ENCODE results near the gene HDAC8. TPM values are rescaled to one million over a fixed set of nuclear protein-coding genes. Genes with fewer than 3 reads are reported as not detected.
"Not testable (repeated sequence)": the region's sequence is repeated elsewhere in the genome, so short reads cannot be mapped to it uniquely, and the experiment has no call there.

HDAC8 gene
- total RNA-seq, 2 donors from 2014 or later, result 14.6 to 19.2 TPM

DNA sequence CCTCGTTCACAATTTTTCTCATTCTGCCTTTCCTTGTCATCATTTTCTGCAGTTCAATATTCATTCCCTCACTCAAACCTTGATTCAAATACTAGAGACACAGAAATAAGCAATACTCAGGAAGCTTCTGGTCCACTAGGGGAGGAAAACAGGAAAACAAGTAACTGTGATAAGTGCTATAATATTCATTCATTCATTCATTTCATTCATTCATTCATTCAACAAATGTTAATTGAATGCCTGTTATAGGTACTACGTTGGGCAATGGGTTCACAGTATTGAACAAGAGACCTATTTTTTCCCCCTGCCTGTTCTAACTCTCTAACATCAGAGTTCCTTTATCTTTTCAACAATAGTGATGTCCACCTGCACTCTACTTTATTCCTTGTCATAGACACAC lies 104.0 kb downstream of the HDAC8 start:
- DNase-seq (no peak), ATAC-seq (no peak)
- intact Hi-C loops (cut with DNase I), result no loop called here

DNA sequence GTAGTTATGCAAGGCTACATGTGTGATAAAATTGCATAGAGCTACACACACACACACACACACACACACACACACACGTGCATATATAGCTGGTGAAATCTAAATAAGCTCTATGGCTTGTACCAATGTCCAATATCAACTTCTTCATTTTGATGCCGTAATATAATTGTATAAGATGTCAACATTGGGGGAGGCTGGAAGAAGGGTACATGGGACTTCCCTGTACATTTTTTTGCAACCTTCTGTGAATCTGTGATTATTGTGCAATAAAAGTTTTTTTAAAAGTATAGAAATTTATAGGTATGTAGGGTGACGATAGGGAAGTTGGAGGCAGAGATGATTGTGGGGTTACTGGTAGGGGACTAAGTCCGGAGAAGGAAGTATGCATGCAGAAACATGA lies 105.5 kb downstream of the HDAC8 start:
- DNase-seq, result no peak
- ATAC-seq, result no peak
- intact Hi-C loops (cut with DNase I), result no loop called here

DNA sequence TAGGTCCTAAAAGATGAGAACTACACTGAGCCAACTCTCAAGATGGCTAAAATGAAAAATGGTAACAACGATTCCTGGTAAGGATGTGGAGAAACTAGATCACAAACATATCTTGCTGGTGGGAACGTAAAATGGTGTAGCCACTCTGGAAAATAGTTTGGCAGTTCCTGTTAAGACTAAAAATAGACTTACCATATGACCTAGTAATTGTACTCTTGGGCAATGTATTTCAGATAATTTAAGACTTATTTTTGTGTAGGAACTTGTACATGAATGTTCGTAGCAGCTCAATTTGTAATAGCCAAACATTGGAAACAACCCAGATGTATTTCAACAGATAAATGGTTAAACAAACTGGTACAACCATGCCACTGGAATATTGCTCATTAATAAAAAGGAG lies 106.2 kb downstream of the HDAC8 start:
- ATAC-seq (no peak), DNase-seq (no peak)
- intact Hi-C loops (cut with DNase I), result no loop called here

DNA sequence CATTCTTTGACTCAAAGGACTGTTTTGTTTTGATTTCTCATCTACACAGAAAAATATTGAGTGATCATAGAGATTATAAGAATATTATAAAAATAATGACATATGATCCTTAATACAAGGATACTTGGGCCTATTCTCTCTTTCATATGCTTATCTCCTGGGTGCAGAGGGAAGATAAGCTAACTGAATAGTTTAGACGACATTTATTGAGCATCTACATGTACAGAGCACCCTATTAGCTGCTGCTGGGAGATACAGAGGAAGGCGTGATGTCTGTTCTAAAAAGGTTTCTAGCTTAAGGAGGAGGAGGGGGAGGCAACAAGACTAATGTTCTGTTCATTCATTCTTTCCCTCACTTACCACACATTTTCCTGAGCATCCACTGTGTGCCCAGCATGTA lies 106.8 kb downstream of the HDAC8 start:
- ATAC-seq (no peak), DNase-seq (no peak)
- intact Hi-C loops (cut with DNase I), result no loop called here

DNA sequence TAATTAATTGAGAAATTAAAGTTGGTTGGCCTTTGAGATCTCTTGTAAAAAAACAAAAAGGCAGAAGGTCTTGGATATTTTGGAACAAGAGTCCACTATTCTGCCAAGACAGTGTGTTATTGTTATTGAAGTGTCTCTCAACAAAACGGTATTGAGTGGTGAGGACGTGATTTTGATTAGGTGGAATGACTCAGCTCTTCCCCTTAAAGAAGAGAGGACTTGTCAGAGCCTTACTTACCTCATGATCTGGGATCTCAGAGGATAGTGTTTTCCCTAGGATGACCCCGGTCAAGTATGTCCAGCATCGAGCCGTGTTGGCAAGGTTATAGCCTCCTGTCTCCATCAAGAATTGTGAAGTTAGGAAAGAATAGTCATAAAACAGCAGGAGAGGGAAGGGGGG lies 110.9 kb downstream of the HDAC8 start:
- ATAC-seq (peak in 1 of 2 donors; percentile 29), DNase-seq (no peak)
- intact Hi-C loops (cut with DNase I), result no loop called here

DNA sequence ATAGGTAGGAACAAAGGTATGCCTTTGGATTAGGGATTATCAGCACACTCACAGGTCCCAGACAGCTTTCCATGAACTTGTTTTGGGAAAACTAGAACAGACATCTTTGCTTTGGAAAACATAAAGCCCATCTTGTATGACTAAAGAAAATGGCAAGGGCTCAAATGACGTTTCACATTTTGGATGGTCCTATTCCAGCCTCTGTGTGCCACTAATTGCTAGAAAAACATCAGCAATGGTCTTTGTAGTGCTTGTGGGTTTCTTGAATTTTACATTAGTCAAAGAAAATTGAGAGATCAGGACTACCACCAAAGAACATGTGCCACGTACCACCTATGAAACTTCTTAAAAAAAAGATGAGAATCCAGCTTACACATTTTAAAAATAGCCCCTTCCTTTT lies 111.4 kb downstream of the HDAC8 start:
- ATAC-seq, result no peak
- no peak for DNase-seq
- intact Hi-C loops (cut with DNase I), result no loop called here

DNA sequence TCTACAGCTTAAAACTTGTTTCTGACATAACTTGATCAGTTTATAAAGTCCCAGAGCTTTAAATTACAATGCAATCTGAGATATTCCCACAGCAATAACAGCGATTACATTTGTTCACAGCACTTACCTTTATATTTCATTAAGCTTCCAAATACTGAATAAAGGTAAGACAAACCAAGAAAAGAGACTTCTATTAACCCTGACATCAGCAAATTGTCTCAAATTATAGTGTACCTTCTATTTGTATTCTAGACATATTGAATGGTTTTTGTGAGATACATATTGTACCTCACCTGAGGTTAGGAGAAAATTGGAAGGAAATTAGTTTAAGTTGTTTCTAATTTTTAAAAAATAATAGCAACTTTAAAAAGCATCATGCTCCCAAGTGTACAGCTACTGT lies 111.9 kb downstream of the HDAC8 start:
- no peak for DNase-seq
- intact Hi-C loops (cut with DNase I), result no loop called here
- no peak for ATAC-seq

DNA sequence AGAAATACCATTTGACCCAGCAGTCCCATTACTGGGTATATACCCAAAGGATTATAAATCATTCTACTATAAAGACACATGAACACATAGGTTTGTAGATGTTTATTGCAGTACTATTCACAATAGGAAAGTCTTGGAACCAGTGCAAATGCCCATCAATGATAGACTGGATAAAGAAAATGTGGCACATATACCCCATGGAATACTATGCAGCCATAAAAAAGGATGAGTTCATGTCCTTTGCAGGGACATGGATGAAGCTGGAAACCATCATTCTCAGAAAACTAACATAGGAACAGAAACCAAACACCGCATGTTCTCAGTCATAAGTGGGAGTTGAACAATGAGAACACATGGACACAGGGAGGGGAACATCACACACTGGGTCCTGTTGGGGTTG lies 123.6 kb downstream of the HDAC8 start:
- intact Hi-C loops (cut with DNase I); DNase-seq; ATAC-seq: not testable (repeated sequence)

DNA sequence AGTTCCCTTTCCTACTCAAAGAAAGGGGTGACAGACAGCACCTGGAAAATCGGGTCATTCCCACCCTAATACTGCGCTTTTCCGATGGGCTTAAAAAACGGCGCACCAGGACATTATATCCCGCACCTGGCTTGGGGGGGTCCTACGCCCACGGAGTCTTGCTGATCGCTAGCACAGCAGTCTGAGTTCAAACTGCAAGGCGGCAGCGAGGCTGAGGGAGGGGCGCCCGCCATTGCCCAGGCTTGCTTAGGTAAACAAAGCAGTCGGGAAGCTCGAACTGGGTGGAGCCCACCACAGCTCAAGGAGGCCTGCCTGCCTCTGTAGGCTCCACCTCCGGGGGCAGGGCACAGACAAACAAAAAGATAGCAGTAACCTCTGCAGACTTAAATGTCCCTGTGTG lies 131.9 kb downstream of the HDAC8 start:
- intact Hi-C loops (cut with DNase I); ATAC-seq; DNase-seq: not testable (repeated sequence)

DNA sequence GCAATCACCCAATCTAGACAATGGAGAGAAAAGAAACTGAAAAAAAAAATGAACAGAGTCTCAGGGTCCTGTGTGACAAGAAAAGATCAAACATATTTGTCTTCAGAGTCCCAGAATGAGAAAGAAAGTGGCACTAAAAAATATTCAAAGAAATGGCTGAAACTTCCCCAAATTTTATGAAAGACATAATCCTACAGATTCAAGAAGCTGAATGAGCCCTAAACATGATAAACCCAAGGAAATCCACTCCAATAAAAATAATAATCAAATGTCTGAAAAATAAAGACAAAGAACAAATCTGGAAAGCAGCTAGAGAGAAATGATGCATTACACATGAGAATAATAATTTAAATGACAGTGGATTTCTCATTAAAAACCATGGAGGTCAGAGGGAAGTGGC lies 136.6 kb downstream of the HDAC8 start:
- DNase-seq (no peak), ATAC-seq (no peak)
- intact Hi-C loops (cut with DNase I), result no loop called here

DNA sequence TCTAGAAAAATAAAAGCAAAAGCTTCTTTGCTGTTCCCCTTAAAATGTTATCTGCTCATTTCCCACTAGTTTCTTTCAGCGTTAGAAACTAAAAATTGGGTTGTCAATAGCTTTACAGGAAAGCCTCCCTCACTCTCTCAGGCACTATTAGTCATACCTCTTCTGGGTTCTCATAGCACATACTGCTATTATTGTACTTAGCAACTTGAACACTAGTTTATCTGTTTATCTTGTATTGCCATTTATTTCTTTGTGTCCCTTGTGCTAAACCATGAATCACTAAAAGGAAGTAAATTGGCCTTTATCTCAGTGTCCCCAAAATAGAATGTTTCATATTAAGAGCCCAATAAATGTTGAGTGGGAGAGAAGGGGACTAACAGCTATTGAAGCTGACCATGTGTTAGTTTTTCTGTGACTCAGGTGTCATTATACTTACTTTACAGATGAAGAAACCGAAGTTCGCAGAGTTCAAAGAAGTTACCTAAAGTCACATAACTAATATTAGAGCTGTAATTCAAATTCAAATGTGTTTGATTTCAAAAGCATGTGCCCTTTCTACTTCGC lies 142.2 kb downstream of the HDAC8 start:
- intact Hi-C loops (cut with DNase I), result no loop called here
- ATAC-seq, result no peak
- DNase-seq, result no peak

DNA sequence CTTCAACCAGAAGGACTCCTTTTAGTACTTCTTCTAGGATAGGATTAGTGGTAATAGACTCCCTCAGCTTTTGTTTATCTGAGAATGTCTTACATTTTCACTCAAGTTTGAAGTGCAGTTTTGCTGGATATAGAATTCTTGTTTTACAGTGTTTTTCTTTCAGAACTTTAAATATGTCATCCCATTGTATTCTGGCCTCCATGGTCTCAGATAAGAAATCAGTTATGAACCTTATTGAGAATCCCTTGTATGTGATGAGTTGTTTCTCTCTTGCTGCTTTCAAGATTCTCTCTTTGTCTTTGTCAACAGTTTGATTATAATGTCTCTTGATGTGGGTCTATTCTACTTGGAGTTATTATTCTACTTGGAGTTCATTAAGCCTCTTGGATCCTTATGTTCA lies 150.8 kb downstream of the HDAC8 start:
- ATAC-seq, result no peak
- no peak for DNase-seq
- intact Hi-C loops (cut with DNase I), result no loop called here

DNA sequence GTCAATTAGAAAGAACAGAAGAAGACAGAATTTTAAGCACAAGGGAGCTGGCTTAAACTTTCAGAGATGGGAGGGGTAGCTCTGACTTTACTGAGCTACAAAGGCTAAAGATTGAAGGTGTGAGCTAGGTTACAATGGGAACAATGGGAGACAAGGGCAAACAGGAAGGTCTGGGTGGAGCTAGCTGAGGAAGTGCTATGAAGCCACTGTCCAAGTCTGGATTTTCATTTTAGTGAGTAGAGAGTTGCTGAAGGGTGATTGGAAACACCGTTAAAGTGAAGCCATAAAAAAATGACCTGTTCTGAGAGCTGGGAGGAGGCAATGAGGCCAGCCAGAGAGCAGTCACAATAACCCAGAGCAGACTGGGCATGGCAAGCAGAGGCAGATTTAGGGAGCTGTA lies 162.7 kb downstream of the HDAC8 start:
- no peak for ATAC-seq
- intact Hi-C loops (cut with DNase I), result no loop called here

DNA sequence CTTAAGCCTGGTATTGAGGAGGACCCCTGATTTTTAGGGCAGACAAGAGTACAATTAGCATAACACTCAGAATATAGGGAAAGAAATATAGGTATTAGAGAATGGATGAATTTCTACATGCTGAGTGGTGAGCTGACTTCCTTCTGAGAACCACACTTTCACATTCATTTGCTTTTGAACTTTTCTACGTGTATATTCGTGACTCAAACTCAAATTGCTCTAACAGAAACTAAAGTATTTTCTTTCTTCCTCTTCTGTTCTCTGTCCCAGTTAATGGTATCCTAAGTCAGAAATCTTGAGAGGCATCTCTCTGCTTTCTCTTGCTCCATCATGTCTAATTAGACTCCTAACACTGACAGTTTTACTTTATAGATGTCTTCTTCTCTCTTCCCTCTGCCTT lies 163.8 kb downstream of the HDAC8 start:
- DNase-seq, result no peak
- intact Hi-C loops (cut with DNase I), result no loop called here
- ATAC-seq, result no peak

More for the DNA sequence above, 162.7 kb downstream of the HDAC8 start:
- no peak for DNase-seq

DNA sequence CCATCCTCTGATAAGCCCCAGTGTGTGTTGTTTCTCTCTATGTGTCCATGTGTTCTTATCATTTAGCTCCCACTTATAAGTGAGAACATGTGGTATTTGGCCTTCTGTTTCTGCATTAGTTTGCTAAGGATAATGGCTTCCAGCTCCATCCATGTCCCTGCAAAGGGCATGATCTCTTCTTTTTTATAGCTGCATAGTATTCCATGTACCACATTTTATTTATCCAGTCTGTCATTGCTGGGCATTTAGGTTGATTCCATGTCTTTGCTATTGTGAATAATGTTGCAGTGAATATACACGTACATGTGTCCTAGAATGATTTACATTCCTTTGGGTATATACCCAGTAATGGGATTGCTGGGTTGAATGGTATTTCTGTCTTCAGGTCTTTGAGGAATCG lies 167.5 kb downstream of the HDAC8 start:
- intact Hi-C loops (cut with DNase I); ATAC-seq; DNase-seq: not testable (repeated sequence)

DNA sequence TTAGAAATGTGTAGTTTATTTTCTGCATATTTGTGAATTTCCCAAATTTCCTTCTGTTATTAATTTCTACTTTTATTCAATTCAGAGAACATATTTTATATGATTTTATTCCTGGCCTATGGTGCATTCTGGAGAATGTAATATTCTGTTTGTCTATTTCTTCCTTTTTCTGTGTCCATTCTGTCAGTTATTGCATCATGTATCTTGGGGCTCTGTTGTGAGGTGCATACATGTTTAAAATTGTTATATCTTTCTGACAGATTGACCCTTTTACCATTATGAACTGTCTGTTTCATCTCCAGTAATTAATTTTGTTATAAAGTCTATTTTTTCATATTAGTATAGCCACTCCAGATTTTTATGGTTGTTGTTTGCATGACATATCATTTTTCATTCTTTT lies 170.0 kb downstream of the HDAC8 start:
- intact Hi-C loops (cut with DNase I), result no loop called here
- DNase-seq (no peak), ATAC-seq (no peak)

DNA sequence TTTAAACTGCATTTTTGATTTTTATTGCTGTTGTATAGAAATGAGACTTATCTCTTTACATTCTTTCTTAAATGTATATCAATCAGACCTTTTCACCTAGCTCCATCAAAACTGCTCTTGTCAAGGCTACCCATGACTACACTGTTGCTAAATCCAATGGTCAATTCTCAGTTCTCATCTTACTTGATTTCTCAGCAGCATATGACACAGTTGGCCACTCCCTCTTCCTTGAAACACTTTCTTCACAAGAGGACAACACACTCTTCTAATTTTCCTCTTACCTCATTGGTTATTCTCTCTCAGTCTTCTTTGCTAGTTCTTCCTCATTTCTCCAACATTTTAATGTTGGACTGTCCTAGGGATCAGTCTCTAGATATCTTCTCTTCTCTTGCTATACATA lies 172.8 kb downstream of the HDAC8 start:
- no peak for DNase-seq
- ATAC-seq, result no peak
- intact Hi-C loops (cut with DNase I), result no loop called here

DNA sequence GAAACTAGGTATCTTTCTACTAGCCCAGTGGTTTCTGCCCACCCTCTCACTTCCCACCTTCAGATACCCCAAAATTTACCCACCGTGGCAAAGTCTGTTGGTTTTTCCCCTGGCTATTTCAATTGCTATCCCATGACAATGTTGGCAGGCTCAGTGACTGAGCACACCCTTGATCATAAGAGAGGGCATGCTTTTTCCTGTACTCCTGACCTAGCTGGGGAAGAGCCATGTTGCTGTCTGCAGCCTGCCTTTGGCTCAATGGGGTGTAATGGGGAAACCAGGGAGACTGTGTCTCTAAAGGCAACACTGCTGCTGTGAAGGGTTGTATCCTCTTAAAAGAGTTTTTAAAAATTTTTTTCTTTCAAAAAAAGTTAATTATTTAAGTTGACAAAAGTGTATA lies 176.5 kb downstream of the HDAC8 start:
- intact Hi-C loops (cut with DNase I), result no loop called here
- DNase-seq, result no peak
- ATAC-seq, result peak; percentile 31 to 82

DNA sequence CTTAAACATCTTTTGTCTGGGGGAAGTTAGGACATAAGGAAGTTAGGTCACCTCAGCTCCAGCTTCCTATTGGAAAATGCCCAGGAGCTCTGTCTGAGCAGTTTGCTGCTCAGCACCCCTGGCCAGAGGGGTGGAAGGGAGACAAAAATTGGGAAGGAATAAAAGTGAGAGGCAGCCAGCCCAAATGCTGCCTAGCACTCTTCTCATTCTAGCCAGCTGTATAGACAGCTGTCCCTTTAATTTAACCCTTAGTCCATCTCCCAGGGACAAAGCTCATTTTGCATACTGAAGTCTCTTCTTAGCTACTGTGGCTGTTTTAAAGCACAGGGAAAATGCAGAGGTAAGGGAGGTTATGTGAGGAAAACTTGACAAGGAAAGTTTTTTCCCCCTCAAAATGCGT lies 177.4 kb downstream of the HDAC8 start:
- ATAC-seq (peak in 1 of 2 donors; percentile 54), DNase-seq (no peak)
- intact Hi-C loops (cut with DNase I), result no loop called here

DNA sequence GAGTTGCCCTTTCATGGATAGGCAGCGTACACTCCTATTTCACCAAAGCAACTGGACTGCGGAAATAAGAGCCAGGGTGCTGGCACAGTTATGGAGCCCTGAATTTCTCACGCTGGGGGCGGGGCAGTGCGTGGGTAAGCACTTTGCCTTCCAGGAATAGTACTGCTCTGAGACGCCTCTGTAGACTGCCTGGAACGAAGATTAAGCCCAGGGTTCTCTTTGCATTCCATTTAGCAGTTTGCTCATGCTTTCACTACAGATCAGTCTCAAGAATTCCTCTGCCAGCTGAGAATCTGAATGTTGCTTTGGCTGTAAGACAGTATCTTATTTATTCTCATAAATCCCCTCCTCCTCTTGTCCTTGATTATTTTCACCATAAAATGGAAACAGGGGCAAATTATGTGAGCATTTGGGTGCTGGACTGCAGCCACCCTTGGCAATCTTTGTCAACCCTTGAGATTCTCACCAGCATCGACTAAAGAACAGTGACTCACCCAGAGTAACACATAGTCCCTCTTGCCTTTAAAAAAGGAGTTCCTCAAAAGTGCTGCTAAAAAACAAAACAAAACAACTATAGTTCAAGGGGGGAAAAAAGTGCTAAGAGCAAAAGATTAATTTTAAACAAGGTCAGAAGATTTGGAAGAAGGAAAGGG lies 178.0 kb downstream of the HDAC8 start:
- DNase-seq (peak; percentile 27), ATAC-seq (peak; percentile 77 to 82)
- intact Hi-C loops (cut with DNase I), result no loop called here

DNA sequence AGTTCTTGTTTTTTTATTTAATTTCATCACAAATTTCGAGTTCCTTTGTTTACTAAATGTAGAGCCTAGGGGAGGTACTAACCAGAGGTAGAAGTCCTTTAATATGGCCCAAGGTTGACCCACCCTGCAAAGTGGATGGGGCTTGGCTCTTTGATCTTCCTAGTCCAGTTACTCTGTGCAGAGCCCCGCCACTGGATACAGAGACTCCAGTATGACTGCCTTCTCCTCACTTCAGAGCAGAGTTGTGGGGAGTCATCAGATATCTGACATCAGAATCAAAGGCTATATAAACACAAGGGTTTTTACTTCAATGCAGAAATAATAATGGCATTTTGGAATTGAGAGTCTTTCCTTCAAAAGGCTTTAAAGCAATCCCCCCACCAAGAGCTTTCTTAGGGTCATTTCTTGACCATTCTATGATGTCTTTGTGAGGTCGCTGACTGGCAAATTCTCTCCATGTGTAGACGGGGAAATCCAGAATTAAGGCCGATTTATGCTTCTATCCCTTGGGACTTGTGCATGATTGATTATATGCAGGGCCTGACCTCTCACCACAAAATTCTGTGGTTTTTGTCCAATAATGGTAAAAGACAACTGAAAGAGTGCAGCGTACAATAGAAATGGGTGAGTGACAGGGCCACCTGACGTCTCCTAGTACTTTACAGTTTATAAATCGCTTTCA lies 178.7 kb downstream of the HDAC8 start:
- no peak for DNase-seq
- no peak for ATAC-seq
- intact Hi-C loops (cut with DNase I), result no loop called here

Measured in left cardiac atrium (tissue), 4 donors.